ENCODE measurements around the gene CROCC.

Gene CROCC

GRCh38 chr1:16991571-16991970, 69.8 kb downstream of the CROCC start:
- H3K4me1 Mint-ChIP-seq = no peaks in the 10 kb centered on the region
- no peaks in the 10 kb centered on the region for H3K27me3 Mint-ChIP-seq
- H3K36me3 Mint-ChIP-seq = peaks cover 5% of the 10 kb centered on the region
- no peak overlapping the region for H3K27ac Mint-ChIP-seq
- H3K4me3 Mint-ChIP-seq = no peak overlapping the region
- no peaks in the 10 kb centered on the region for H3K9me3 Mint-ChIP-seq

- Mint-ChIP-seq H3K9me3 (no peaks in the 10 kb centered on the region), H3K27me3 (no peaks in the 10 kb centered on the region), H3K4me3 (no peak overlapping the region), H3K4me1 (no peaks in the 10 kb centered on the region), H3K36me3 (peaks cover 5% of the 10 kb centered on the region), H3K27ac (no peak overlapping the region)
These were observed 70.4 kb downstream of the CROCC start for GRCh38 chr1:16992102-16992501.

DNA sequence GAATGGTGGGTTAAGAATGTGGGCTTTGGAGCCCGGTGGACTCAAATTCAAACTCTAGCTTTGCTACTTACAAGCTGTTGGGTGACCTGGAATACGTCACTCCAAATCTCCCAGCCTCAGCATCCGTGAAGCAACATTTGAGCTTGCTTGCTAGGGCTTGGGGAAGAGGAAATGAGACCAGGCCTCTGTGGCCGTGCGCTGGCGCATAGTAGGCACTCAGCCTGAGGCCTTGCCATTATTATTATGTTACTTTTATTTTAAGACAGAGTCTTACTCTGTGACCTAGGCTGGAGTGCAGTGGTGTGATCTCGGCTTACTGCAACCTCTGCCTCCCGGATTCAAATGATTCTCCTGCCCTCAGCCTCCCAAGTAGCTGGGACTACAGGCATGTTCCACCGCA, 70.9 kb downstream of the CROCC start:
- Mint-ChIP-seq H3K36me3 (peaks cover 5% of the 10 kb centered on the region), H3K4me3 (no peak overlapping the region), H3K27ac (no peak overlapping the region)

GRCh38 chr1:16993521-16994038, 71.8 kb downstream of the CROCC start:
- no peak overlapping the region for H3K27ac Mint-ChIP-seq
- H3K4me1 Mint-ChIP-seq = no peaks in the 10 kb centered on the region
- peaks cover 9% of the 10 kb centered on the region for H3K36me3 Mint-ChIP-seq
- H3K4me3 Mint-ChIP-seq = no peak overlapping the region
- no peaks in the 10 kb centered on the region for H3K9me3 Mint-ChIP-seq
- H3K27me3 Mint-ChIP-seq = no peaks in the 10 kb centered on the region

More for the DNA sequence above, 70.9 kb downstream of the CROCC start:
- Mint-ChIP-seq H3K27me3 (no peaks in the 10 kb centered on the region), H3K4me1 (no peaks in the 10 kb centered on the region), H3K9me3 (no peaks in the 10 kb centered on the region)

DNA sequence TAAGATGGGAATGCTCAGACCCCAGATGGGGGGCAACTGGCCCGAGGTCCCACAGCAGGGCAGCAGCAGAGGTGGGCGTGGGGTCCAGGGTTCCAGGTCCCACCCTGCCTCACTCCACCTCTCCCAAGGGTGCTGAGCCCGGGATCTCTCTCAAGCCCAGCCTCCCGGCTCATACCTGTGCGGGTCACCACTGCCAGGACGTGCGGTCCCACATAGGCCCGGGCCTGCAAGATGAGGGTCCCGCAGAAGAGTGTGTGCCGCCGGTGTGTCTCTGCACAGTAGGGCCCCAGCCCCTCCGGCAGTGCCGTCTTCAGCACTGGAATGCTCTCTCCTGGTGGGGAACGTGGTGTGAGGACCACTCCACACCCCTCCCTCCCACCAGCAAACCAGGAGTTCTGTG, 75.1 kb downstream of the CROCC start:
- no peaks in the 10 kb centered on the region for H3K27me3 Mint-ChIP-seq
- H3K4me1 Mint-ChIP-seq = no peaks in the 10 kb centered on the region
- H3K9me3 Mint-ChIP-seq = no peaks in the 10 kb centered on the region
- peaks cover 12% of the 10 kb centered on the region for H3K36me3 Mint-ChIP-seq
- no peak overlapping the region for H3K4me3 Mint-ChIP-seq
- no peak overlapping the region for H3K27ac Mint-ChIP-seq

DNA sequence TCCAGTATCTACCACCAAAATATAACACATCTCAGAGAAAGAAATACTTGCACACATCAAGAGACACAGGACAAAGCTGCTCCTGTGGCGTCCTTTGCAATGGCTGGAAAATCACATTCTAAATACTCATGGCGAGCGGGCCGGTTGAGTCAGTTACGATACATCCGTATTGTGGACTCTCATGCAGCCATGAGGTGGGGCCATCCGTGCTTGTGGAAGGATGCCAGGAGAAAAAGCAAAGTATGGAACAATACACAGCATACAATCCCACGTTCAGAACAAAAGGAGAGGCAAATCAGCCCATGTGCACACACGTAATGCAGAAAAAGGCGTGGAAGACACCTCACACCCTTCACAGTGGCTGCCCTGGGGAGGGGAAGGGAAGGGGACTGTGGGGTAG, 76.9 kb downstream of the CROCC start:
- Mint-ChIP-seq H3K27me3 (no peaks in the 10 kb centered on the region), H3K27ac (no peak overlapping the region), H3K9me3 (no peaks in the 10 kb centered on the region), H3K36me3 (peaks cover 16% of the 10 kb centered on the region), H3K4me3 (no peak overlapping the region), H3K4me1 (no peaks in the 10 kb centered on the region)

DNA sequence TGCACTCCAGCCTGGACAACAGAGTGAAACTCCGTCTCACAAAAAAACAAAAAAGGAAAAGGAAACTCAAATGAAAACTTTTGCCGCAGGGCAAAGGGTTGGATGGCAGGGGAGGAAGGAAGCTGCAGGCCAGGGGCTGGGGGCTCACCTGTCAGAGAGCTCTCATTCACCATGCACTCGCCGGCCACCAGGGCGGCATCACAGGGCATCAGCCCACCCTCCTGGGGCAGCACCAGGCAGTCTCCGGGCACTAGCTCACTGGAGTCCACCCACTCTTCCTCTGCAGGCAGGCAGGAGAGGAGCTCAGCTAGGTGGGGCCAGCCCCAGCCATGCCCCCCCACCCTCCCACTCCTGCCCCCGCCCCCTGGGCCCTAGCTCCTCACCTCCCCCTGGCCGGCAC, 78.1 kb downstream of the CROCC start:
- Mint-ChIP-seq H3K36me3 (peaks cover 16% of the 10 kb centered on the region), H3K9me3 (no peaks in the 10 kb centered on the region), H3K27me3 (no peaks in the 10 kb centered on the region), H3K4me1 (no peaks in the 10 kb centered on the region), H3K4me3 (no peak overlapping the region), H3K27ac (no peak overlapping the region)

- Mint-ChIP-seq H3K27ac (no peak overlapping the region), H3K9me3 (no peaks in the 10 kb centered on the region), H3K36me3 (peaks cover 13% of the 10 kb centered on the region), H3K4me3 (no peak overlapping the region), H3K27me3 (no peaks in the 10 kb centered on the region), H3K4me1 (no peaks in the 10 kb centered on the region)
These were observed 80.2 kb downstream of the CROCC start for GRCh38 chr1:17001760-17002523.

DNA sequence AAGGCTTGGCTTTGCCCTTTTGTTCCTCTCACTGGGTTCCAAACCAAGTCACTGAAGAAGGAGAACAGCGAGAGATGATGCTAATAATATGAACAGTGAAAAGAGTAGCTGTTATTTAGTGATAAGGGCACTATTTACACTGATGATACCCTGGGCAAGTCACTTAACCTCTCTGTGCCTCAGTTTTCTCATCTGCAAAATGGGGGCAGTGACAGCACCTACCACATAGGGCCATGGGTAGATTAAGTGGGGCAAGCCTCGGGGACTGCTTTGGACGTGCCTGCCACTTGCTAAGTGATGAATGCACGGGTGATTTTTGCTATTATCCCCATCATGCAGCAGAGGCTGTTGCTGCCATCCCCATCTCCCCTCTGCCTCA, 80.8 kb downstream of the CROCC start:
- peaks cover 13% of the 10 kb centered on the region for H3K36me3 Mint-ChIP-seq
- no peak overlapping the region for H3K4me3 Mint-ChIP-seq
- H3K27me3 Mint-ChIP-seq = no peaks in the 10 kb centered on the region
- no peaks in the 10 kb centered on the region for H3K4me1 Mint-ChIP-seq
- H3K27ac Mint-ChIP-seq = no peak overlapping the region
- no peaks in the 10 kb centered on the region for H3K9me3 Mint-ChIP-seq

- Mint-ChIP-seq H3K36me3 (peaks cover 6% of the 10 kb centered on the region), H3K9me3 (no peaks in the 10 kb centered on the region), H3K27me3 (no peaks in the 10 kb centered on the region), H3K27ac (no peak overlapping the region), H3K4me1 (no peaks in the 10 kb centered on the region), H3K4me3 (no peak overlapping the region)
These were observed 83.0 kb downstream of the CROCC start for GRCh38 chr1:17004466-17005364.

- Mint-ChIP-seq H3K27ac (no peak overlapping the region), H3K9me3 (no peaks in the 10 kb centered on the region), H3K27me3 (no peaks in the 10 kb centered on the region), H3K4me1 (peaks cover 4% of the 10 kb centered on the region), H3K4me3 (no peak overlapping the region), H3K36me3 (peaks cover 6% of the 10 kb centered on the region)
These were observed 83.6 kb downstream of the CROCC start for GRCh38 chr1:17005365-17005740.

GRCh38 chr1:17007121-17007520, 85.4 kb downstream of the CROCC start:
- no peaks in the 10 kb centered on the region for H3K27me3 Mint-ChIP-seq
- H3K36me3 Mint-ChIP-seq = peaks cover 3% of the 10 kb centered on the region
- peaks cover 13% of the 10 kb centered on the region for H3K4me1 Mint-ChIP-seq
- H3K9me3 Mint-ChIP-seq = no peaks in the 10 kb centered on the region
- no peak overlapping the region for H3K4me3 Mint-ChIP-seq
- no peak overlapping the region for H3K27ac Mint-ChIP-seq

GRCh38 chr1:17008208-17008855, 86.6 kb downstream of the CROCC start:
- H3K4me1 Mint-ChIP-seq = peaks cover 15% of the 10 kb centered on the region
- H3K9me3 Mint-ChIP-seq = no peaks in the 10 kb centered on the region
- H3K4me3 Mint-ChIP-seq = no peak overlapping the region
- H3K36me3 Mint-ChIP-seq = no peaks in the 10 kb centered on the region
- H3K27me3 Mint-ChIP-seq = no peaks in the 10 kb centered on the region
- no peak overlapping the region for H3K27ac Mint-ChIP-seq

DNA sequence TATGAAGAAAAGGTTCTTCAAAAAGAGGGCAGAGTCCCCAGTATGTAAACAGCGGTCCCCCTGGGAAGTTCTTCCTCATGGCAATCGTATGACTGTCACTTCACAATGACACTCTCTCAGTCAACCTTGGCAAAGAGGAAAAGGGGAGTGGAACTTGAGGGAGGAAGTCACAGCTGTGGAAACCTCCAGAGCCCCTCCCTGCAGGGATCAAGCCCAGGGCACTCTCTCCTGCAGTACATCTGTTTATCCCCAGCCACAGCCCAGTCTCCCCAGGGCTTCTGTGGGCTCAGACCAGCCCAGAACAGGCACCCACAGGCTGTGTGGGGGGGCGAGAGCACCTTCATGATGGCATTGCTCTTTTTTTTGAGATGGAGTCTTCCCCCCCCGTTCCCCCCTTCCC, 88.0 kb downstream of the CROCC start:
- H3K4me3 Mint-ChIP-seq = no peak overlapping the region
- no peaks in the 10 kb centered on the region for H3K27me3 Mint-ChIP-seq
- H3K27ac Mint-ChIP-seq = no peak overlapping the region
- no peaks in the 10 kb centered on the region for H3K9me3 Mint-ChIP-seq
- peaks cover 15% of the 10 kb centered on the region for H3K4me1 Mint-ChIP-seq
- no peaks in the 10 kb centered on the region for H3K36me3 Mint-ChIP-seq

DNA sequence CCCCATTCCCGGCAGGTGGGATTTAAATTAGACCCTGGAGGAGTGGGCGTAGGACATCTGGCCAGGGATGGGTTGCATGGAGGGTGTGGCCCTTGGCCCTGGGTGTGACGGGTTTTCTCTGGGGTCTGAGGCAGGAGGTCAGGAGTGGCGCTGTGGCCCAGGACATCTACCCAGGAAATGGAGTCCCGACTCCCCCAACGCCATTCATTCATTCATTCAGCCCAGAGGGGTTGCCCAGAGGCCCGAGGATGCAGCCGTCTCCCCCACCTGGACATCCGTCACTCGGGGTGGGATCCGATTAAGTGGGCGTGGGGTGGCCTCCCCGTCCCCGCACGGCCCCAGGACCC, 89.3 kb downstream of the CROCC start:
- Mint-ChIP-seq H3K4me3 (peak overlapping the region; percentile 85), H3K36me3 (no peaks in the 10 kb centered on the region), H3K27ac (no peak overlapping the region), H3K9me3 (no peaks in the 10 kb centered on the region), H3K4me1 (peaks cover 15% of the 10 kb centered on the region), H3K27me3 (no peaks in the 10 kb centered on the region)
